ACC112 (cell line): ENCODE data around the gene CARD6.
A peak's percentile ranks its signal among the peaks of the same experiment; 100 is the strongest.

Experiments used
- H2AFZ ChIP-seq: fragments of 200-600 bp; sonication (generic); one replicate; pipeline ENCODE4 v1.6.0; 2017; ENCODE audit warnings: antibody characterized with exemption, low read length; ENCODE audit not compliant: unreplicated experiment
- H3K27ac ChIP-seq: fragments of 200-600 bp; sonication (generic); 2 replicates; pipeline ENCODE4 v1.5.1; 2014; ENCODE audit warnings: low read depth, mild to moderate bottlenecking, antibody characterized with exemption, low read length, moderate library complexity
- H3K27me3 ChIP-seq: fragments of 200-600 bp; sonication (generic); 2 replicates; pipeline ENCODE4 v1.6.1; 2014; ENCODE audit warnings: mild to moderate bottlenecking, antibody characterized with exemption, low read length, moderate library complexity, mixed read lengths; ENCODE audit not compliant: insufficient read depth
- H3K36me3 ChIP-seq: fragments of 200-600 bp; sonication (generic); 2 replicates; pipeline ENCODE4 v1.6.1; 2016; ENCODE audit warnings: mild to moderate bottlenecking, antibody characterized with exemption, low read length, moderate library complexity, mixed read lengths; ENCODE audit not compliant: insufficient read depth
- H3K4me1 ChIP-seq: fragments of 200-600 bp; sonication (generic); one replicate; pipeline ENCODE4 v1.6.1; 2016; ENCODE audit warnings: low read length, mixed read lengths; ENCODE audit not compliant: insufficient read depth, unreplicated experiment, control insufficient read depth
- H3K4me3 ChIP-seq: fragments of 200-600 bp; sonication (generic); 2 replicates; pipeline ENCODE4 v1.5.1; 2014; ENCODE audit warnings: mild to moderate bottlenecking, low read depth, low read length
- H3K79me2 ChIP-seq: fragments of 200-600 bp; sonication (generic); one replicate; pipeline ENCODE4 v1.6.0; 2016; ENCODE audit warnings: low read length; ENCODE audit not compliant: control insufficient read depth, unreplicated experiment, insufficient read depth

The CARD6 gene

GRCh38 chr5:40909723-40910122 lies 68.6 kb downstream of the CARD6 start:
- peak overlapping the region; percentile 16 for H2AFZ ChIP-seq
- no peaks in the 10 kb centered on the region for H3K27me3 ChIP-seq
- H3K4me1 ChIP-seq: peaks cover 14% of the 10 kb centered on the region
- no peaks in the 10 kb centered on the region for H3K36me3 ChIP-seq
- H3K79me2 ChIP-seq: no peaks in the 10 kb centered on the region
- no peak overlapping the region for H3K27ac ChIP-seq
- no peak overlapping the region for H3K4me3 ChIP-seq
